Measurements from ENCODE around the gene FLNB. TPM values are rescaled to one million over a fixed set of nuclear protein-coding genes. Genes with fewer than 3 reads are reported as not detected.
"Not testable (repeated sequence)": the region's sequence is repeated elsewhere in the genome, so short reads cannot be mapped to it uniquely, and the experiment has no call there.

FLNB gene
- total and polyA plus RNA-seq, 2 experiments from 2014 or later: 60.6 to 186 TPM

DNA sequence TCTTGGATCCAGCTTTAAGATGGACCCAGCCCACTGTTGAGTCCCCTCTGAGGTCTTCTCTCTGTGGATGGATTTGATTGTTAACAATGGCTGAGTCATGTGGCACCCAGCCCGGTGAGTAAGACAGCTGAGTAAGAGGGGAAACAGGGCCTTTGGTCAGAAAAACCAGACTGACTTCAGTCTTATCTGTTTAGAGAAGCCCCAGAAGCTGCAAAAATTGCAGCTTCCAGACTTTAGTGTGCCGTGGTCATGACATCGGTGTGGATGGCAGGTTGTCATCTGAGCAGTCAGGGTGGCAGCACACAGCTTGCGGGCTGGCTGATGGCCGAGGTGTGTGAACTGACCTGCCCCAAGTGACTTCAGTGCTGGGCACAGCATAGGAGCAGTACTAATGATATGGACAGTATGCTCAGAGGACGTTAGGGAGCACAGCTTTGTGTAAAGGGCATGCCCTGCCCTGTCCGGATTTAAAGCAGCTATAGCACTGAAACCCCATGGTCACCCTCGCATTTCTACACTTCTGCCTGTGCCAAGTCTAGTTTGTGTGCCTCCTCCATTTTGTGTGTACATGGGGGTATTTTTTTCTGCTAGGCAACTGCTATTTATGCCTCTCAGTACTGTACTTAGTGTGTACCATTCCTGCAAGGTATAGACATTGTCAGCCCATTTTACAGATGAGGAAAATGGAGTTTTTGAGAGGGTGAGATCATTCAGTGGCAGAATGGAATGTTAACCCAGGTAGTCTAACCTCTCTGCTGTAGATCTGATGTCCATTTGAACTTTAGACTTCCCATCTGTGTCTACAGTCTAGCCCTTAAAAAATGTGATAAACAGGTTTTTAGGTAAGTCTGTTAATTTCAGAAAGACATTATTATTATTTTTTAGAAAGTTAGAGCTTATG, 44.4 kb downstream of the FLNB start:
- no peaks in the 10 kb centered on the region for H3K9me2 ChIP-seq (ENCODE audit: insufficient read depth)
- DNase-seq: peak; percentile 97
- WGBS, 2 experiments (ENCODE audit: low coverage in 1 of 2, low lambda C conversion rate in 2 of 2, missing lambda C conversion rate in 2 of 2): 2 to 3% methylated on average over 8 of the region's 8 CpGs
- peaks cover 92% of the 10 kb centered on the region for H3F3A ChIP-seq (ENCODE audit: insufficient read depth)
- in situ Hi-C loops (cut with MboI): no loop called here
- H3K27me3 ChIP-seq (replicated peaks; ENCODE audit: insufficient read depth): no peaks in the 10 kb centered on the region
- peak overlapping the region; percentile 24; the same call in 1 of the 2 replicates for H3K4me3 ChIP-seq
- peak overlapping the region; percentile 63 for H3K9ac ChIP-seq
- H4K20me1 ChIP-seq (ENCODE audit: insufficient read depth): no peaks in the 10 kb centered on the region
- TF ChIP-seq EZH2phosphoT487 (IDR thresholded peaks at IDR 0.05; ENCODE audit: insufficient read depth, low read depth) (no peak), EZH2 (IDR thresholded peaks at IDR 0.05; ENCODE audit: insufficient read depth, poor library complexity, severe bottlenecking) (no peak)
- H3K27ac ChIP-seq: peak overlapping the region; percentile 89
- H2AFZ ChIP-seq: no peak overlapping the region
- peaks cover 76% of the 10 kb centered on the region for H3K4me1 ChIP-seq (ENCODE audit: insufficient read depth)
- H3K9me3 ChIP-seq (ENCODE audit: low read depth): no peaks in the 10 kb centered on the region
- H3K4me2 ChIP-seq (ENCODE audit: unreplicated experiment): peak overlapping the region; percentile 72
- H3K36me3 ChIP-seq (ENCODE audit: low read depth): peaks cover 5% of the 10 kb centered on the region; the same call in 1 of the 2 replicates
- peaks cover 88% of the 10 kb centered on the region for H3K79me2 ChIP-seq (ENCODE audit: insufficient read depth)

DNA sequence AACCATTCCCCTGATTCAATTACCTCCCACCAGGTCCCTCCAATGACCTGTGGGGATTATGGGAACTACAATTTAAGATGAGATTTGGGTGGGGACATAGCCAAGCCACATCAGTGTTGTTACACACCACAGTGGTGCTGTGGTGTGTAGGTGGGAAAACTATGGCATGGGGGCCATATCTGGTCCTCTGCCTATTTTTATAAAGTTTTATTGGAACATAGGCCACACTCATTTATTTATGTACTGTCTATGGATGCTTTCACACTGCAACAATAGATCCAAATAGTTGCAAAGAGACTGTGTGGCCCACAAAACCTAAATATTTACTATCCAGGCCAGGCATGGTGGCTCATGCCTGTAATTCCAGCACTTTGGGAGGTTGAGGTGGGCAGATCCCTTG, 46.4 kb downstream of the FLNB start:
- H3K4me3 ChIP-seq: no peak overlapping the region
- H3K9ac ChIP-seq: no peak overlapping the region
- no peaks in the 10 kb centered on the region for H4K20me1 ChIP-seq (ENCODE audit: insufficient read depth)
- no peak for DNase-seq
- no peak overlapping the region for H3K27ac ChIP-seq
- no peaks in the 10 kb centered on the region for H3K9me3 ChIP-seq (ENCODE audit: low read depth)
- H3K27me3 ChIP-seq (replicated peaks; ENCODE audit: insufficient read depth): no peaks in the 10 kb centered on the region
- H3K9me2 ChIP-seq (ENCODE audit: insufficient read depth): no peaks in the 10 kb centered on the region
- H3K79me2 ChIP-seq (ENCODE audit: insufficient read depth): peaks cover 90% of the 10 kb centered on the region
- no peak for TF ChIP-seq EZH2phosphoT487 (IDR thresholded peaks at IDR 0.05; ENCODE audit: insufficient read depth, low read depth)
- no peak for TF ChIP-seq EZH2 (IDR thresholded peaks at IDR 0.05; ENCODE audit: insufficient read depth, poor library complexity, severe bottlenecking)
- H3F3A ChIP-seq (ENCODE audit: insufficient read depth): peaks cover 92% of the 10 kb centered on the region
- H3K4me2 ChIP-seq (ENCODE audit: unreplicated experiment): no peak overlapping the region
- in situ Hi-C loops (cut with MboI): no loop called here
- H3K4me1 ChIP-seq (ENCODE audit: insufficient read depth): peaks cover 75% of the 10 kb centered on the region
- no peak overlapping the region for H2AFZ ChIP-seq
- H3K36me3 ChIP-seq (ENCODE audit: low read depth): peaks cover 5% of the 10 kb centered on the region; the same call in 1 of the 2 replicates

GRCh38 chr3:58055314-58055713, 47.1 kb downstream of the FLNB start:
- H4K20me1 ChIP-seq (ENCODE audit: insufficient read depth): no peaks in the 10 kb centered on the region
- no peaks in the 10 kb centered on the region for H3K9me2 ChIP-seq (ENCODE audit: insufficient read depth)
- peaks cover 75% of the 10 kb centered on the region for H3K4me1 ChIP-seq (ENCODE audit: insufficient read depth)
- no peak overlapping the region for H3K27ac ChIP-seq
- H3K79me2 ChIP-seq (ENCODE audit: insufficient read depth): peaks cover 90% of the 10 kb centered on the region
- H3K9me3 ChIP-seq (ENCODE audit: low read depth): no peaks in the 10 kb centered on the region
- in situ Hi-C loops (cut with MboI): no loop called here
- H3K36me3 ChIP-seq (ENCODE audit: low read depth): peaks cover 5% of the 10 kb centered on the region; the same call in 1 of the 2 replicates
- no peak overlapping the region for H3K4me3 ChIP-seq
- WGBS, 2 experiments (ENCODE audit: low coverage in 1 of 2, low lambda C conversion rate in 2 of 2, missing lambda C conversion rate in 2 of 2): 79 to 81% methylated on average over 4 of the region's 4 CpGs
- no peak overlapping the region for H3K4me2 ChIP-seq (ENCODE audit: unreplicated experiment)
- no peak overlapping the region for H2AFZ ChIP-seq
- no peak for DNase-seq
- no peaks in the 10 kb centered on the region for H3K27me3 ChIP-seq (replicated peaks; ENCODE audit: insufficient read depth)
- no peak overlapping the region for H3K9ac ChIP-seq
- peaks cover 92% of the 10 kb centered on the region for H3F3A ChIP-seq (ENCODE audit: insufficient read depth)
- TF ChIP-seq EZH2phosphoT487 (IDR thresholded peaks at IDR 0.05; ENCODE audit: insufficient read depth, low read depth) (no peak), EZH2 (IDR thresholded peaks at IDR 0.05; ENCODE audit: insufficient read depth, poor library complexity, severe bottlenecking) (no peak)

- H3K79me2 ChIP-seq (ENCODE audit: insufficient read depth): peaks cover 87% of the 10 kb centered on the region
- 97 to 98% methylated on average over 5 of the region's 5 CpGs for WGBS, 2 experiments (ENCODE audit: low coverage in 1 of 2, low lambda C conversion rate in 2 of 2, missing lambda C conversion rate in 2 of 2)
- H3K4me2 ChIP-seq (ENCODE audit: unreplicated experiment); in situ Hi-C loops (cut with MboI); H3K9ac ChIP-seq; DNase-seq; H2AFZ ChIP-seq; H4K20me1 ChIP-seq (ENCODE audit: insufficient read depth); H3K27ac ChIP-seq; H3K9me3 ChIP-seq (ENCODE audit: low read depth); H3K9me2 ChIP-seq (ENCODE audit: insufficient read depth); H3K27me3 ChIP-seq (replicated peaks; ENCODE audit: insufficient read depth); H3K4me3 ChIP-seq; H3K36me3 ChIP-seq (ENCODE audit: low read depth): not testable (repeated sequence)
- H3K4me1 ChIP-seq (ENCODE audit: insufficient read depth): peaks cover 75% of the 10 kb centered on the region
- H3F3A ChIP-seq (ENCODE audit: insufficient read depth): peaks cover 88% of the 10 kb centered on the region
Measured at GRCh38 chr3:58055891-58056290, 47.7 kb downstream of the FLNB start.

Measured in GM23248 (cell line).